H9 (cell line): ENCODE results near the gene FXYD7. TPM values are rescaled to one million over a fixed set of nuclear protein-coding genes. Genes with fewer than 3 reads are reported as not detected.

ENCODE experiments used
- DNase-seq: peaks from one replicate; pipeline ENCODE4 v3.0.0-alpha.2; 2017
- H2AFZ ChIP-seq: one replicate; pipeline ENCODE4 v1.6.1; 2013; ENCODE audit warnings: mild to moderate bottlenecking, low read length, control low read depth, moderate library complexity
- H2AK5ac ChIP-seq: 2 replicates; pipeline ENCODE4 v1.6.1; 2013; ENCODE audit warnings: low read length, control low read depth, mixed read lengths; ENCODE audit not compliant: insufficient read length
- H2BK120ac ChIP-seq: one replicate; pipeline ENCODE4 v1.6.1; 2013; ENCODE audit warnings: low read depth, mild to moderate bottlenecking, low read length, control low read depth, inconsistent platforms; ENCODE audit not compliant: poor library complexity, severe bottlenecking
- H2BK12ac ChIP-seq: 2 replicates; pipeline ENCODE4 v1.6.1; 2013; ENCODE audit warnings: low read length, control low read depth, mixed read lengths, low read depth; ENCODE audit not compliant: insufficient read length
- H2BK15ac ChIP-seq: 2 replicates; pipeline ENCODE4 v1.6.1; 2013; ENCODE audit warnings: low read depth, low read length, control low read depth
- H2BK20ac ChIP-seq: one replicate; pipeline ENCODE4 v1.6.1; 2013; ENCODE audit warnings: low read depth, mild to moderate bottlenecking, low read length, control low read depth, inconsistent platforms; ENCODE audit not compliant: poor library complexity, severe bottlenecking
- H2BK5ac ChIP-seq: 2 replicates; pipeline ENCODE4 v1.6.1; 2013; ENCODE audit warnings: low read length, control low read depth, mixed read lengths; ENCODE audit not compliant: insufficient read length
- H3K14ac ChIP-seq: 2 replicates; pipeline ENCODE4 v1.6.1; 2013; ENCODE audit warnings: low read length, control low read depth; ENCODE audit not compliant: insufficient read depth
- H3K18ac ChIP-seq: 2 replicates; pipeline ENCODE4 v1.6.1; 2013; ENCODE audit warnings: low read depth, mild to moderate bottlenecking, mixed read lengths, low read length, control low read depth; ENCODE audit not compliant: insufficient read length
- H3K23ac ChIP-seq: 2 replicates; pipeline ENCODE4 v1.6.1; 2013; ENCODE audit warnings: low read length, control low read depth, mixed read lengths, low read depth; ENCODE audit not compliant: insufficient read length
- H3K23me2 ChIP-seq: 2 replicates; pipeline ENCODE4 v1.6.1; 2013; ENCODE audit warnings: low read depth, mild to moderate bottlenecking, mixed read lengths, low read length, control low read depth; ENCODE audit not compliant: insufficient read length, poor library complexity, severe bottlenecking
- H3K27ac ChIP-seq: 2 replicates; pipeline ENCODE4 v1.5.1; 2013; ENCODE audit warnings: low read length, control low read depth, mixed read lengths, low read depth; ENCODE audit not compliant: insufficient read length
- H3K27me3 ChIP-seq: 2 replicates; pipeline ENCODE4 v1.6.1; 2013; ENCODE audit warnings: low read length, control low read depth, inconsistent platforms; ENCODE audit not compliant: insufficient read depth
- H3K4ac ChIP-seq: 2 replicates; pipeline ENCODE4 v1.6.1; 2013; ENCODE audit warnings: low read depth, mild to moderate bottlenecking, control low read depth, inconsistent platforms, low read length, moderate library complexity
- H3K4me1 ChIP-seq: 2 replicates; pipeline ENCODE4 v1.6.1; 2013; ENCODE audit warnings: low read length, control low read depth, inconsistent platforms; ENCODE audit not compliant: insufficient read depth
- H3K4me2 ChIP-seq: 2 replicates; pipeline ENCODE4 v1.6.1; 2013; ENCODE audit warnings: low read length, control low read depth, mixed read lengths; ENCODE audit not compliant: insufficient read length, insufficient read depth
- H3K56ac ChIP-seq: 2 replicates; pipeline ENCODE4 v1.6.1; 2013; ENCODE audit warnings: low read depth, mild to moderate bottlenecking, mixed read lengths, low read length, control low read depth; ENCODE audit not compliant: insufficient read length
- H3K79me1 ChIP-seq: 2 replicates; pipeline ENCODE4 v1.6.1; 2013; ENCODE audit warnings: low read depth, mild to moderate bottlenecking, moderate library complexity, low read length, control low read depth, inconsistent platforms; ENCODE audit not compliant: insufficient read depth, poor library complexity, severe bottlenecking
- H3K79me2 ChIP-seq: 2 replicates; pipeline ENCODE4 v1.6.1; 2013; ENCODE audit warnings: low read length, control low read depth, inconsistent platforms; ENCODE audit not compliant: insufficient read depth
- H3K9ac ChIP-seq: 2 replicates; pipeline ENCODE4 v1.6.1; 2013; ENCODE audit warnings: low read length, control low read depth, mixed read lengths; ENCODE audit not compliant: insufficient read length; ENCODE audit errors: extremely low read depth
- H3K9me3 ChIP-seq: one replicate; pipeline ENCODE4 v1.6.1; 2013; ENCODE audit warnings: low read depth, low read length, inconsistent platforms; ENCODE audit not compliant: control insufficient read depth
- H3T11ph ChIP-seq: one replicate; pipeline ENCODE4 v1.6.1; 2013; ENCODE audit warnings: mild to moderate bottlenecking, low read length, control low read depth, inconsistent platforms
- H4K20me1 ChIP-seq: one replicate; pipeline ENCODE4 v1.6.1; 2013; ENCODE audit not compliant: control insufficient read depth, insufficient read length, insufficient read depth
- H4K5ac ChIP-seq: 2 replicates; pipeline ENCODE4 v1.6.1; 2013; ENCODE audit warnings: low read depth, mild to moderate bottlenecking, mixed read lengths, low read length, control low read depth; ENCODE audit not compliant: insufficient read length
- H4K8ac ChIP-seq: replicated peaks from 2 replicates; pipeline ENCODE4 v1.6.1; 2013; ENCODE audit warnings: low read length, control low read depth, mixed read lengths, low read depth; ENCODE audit not compliant: insufficient read length
- H4K91ac ChIP-seq: 2 replicates; pipeline ENCODE4 v1.6.1; 2013; ENCODE audit warnings: low read depth, mild to moderate bottlenecking, moderate library complexity, mixed read lengths, low read length, control low read depth; ENCODE audit not compliant: insufficient read length
- H3K27ac Mint-ChIP-seq, 3 experiments: 2 replicates in 2 of 3; 3 replicates in 1 of 3; pipeline ENCODE4 v1.8.0; 2020 to 2021; ENCODE audit warnings: mixed read lengths in 3 of 3, mild to moderate bottlenecking in 1 of 3, moderate library complexity in 1 of 3
- H3K27me3 Mint-ChIP-seq: 2 replicates; pipeline ENCODE4 v1.8.0; 2021; ENCODE audit warnings: low read depth, mild to moderate bottlenecking, moderate library complexity, mixed read lengths
- H3K36me3 Mint-ChIP-seq, 3 experiments: 2 replicates in 2 of 3; 3 replicates in 1 of 3; pipeline ENCODE4 v1.8.0; 2020 to 2021; ENCODE audit warnings: low read depth in 3 of 3, mixed read lengths in 3 of 3; ENCODE audit not compliant: insufficient read depth in 1 of 3
- H3K4me1 Mint-ChIP-seq, 2 experiments: 2 replicates each; pipeline ENCODE4 v1.8.0; 2020; ENCODE audit warnings: mixed read lengths in 2 of 2
- H3K4me3 Mint-ChIP-seq, 2 experiments: 2 replicates in 1 of 2; 3 replicates in 1 of 2; pipeline ENCODE4 v1.8.0; 2020 to 2021; ENCODE audit warnings: mild to moderate bottlenecking in 2 of 2, mixed read lengths in 2 of 2, moderate library complexity in 1 of 2
- H3K9me3 Mint-ChIP-seq, 2 experiments: 2 replicates in 1 of 2; 3 replicates in 1 of 2; pipeline ENCODE4 v1.8.0; 2020; ENCODE audit warnings: mild to moderate bottlenecking in 2 of 2, mixed read lengths in 2 of 2, moderate library complexity in 1 of 2
- WGBS: extraction: QIAGEN DNeasy Blood & Tissue Kit; methylation state at CpG from one replicate; pipeline ENCODE4 v1.1.7; 2013; ENCODE audit warnings: missing lambda C conversion rate, low lambda C conversion rate, mixed read lengths; ENCODE audit not compliant: insufficient read length; ENCODE audit errors: extremely low coverage; 5-methylcytosine and 5-hydroxymethylcytosine counted together
- total RNA-seq: library from RNA; stranded (reverse); gene quantifications from 2 replicates; pipeline ENCODE4 v1.2.1, GENCODE V29; 2021
- TF ChIP-seq, protein P1 (sequence below): fragments of 200-600 bp; sonication (generic); conservative IDR thresholded peaks from 3 replicates; pipeline ENCODE4 v1.8.0; 2021; ENCODE audit warnings: antibody characterized with exemption, mild to moderate bottlenecking

FXYD7 gene
- total RNA-seq, 1 experiment from 2014 or later, result 9.0 TPM

DNA sequence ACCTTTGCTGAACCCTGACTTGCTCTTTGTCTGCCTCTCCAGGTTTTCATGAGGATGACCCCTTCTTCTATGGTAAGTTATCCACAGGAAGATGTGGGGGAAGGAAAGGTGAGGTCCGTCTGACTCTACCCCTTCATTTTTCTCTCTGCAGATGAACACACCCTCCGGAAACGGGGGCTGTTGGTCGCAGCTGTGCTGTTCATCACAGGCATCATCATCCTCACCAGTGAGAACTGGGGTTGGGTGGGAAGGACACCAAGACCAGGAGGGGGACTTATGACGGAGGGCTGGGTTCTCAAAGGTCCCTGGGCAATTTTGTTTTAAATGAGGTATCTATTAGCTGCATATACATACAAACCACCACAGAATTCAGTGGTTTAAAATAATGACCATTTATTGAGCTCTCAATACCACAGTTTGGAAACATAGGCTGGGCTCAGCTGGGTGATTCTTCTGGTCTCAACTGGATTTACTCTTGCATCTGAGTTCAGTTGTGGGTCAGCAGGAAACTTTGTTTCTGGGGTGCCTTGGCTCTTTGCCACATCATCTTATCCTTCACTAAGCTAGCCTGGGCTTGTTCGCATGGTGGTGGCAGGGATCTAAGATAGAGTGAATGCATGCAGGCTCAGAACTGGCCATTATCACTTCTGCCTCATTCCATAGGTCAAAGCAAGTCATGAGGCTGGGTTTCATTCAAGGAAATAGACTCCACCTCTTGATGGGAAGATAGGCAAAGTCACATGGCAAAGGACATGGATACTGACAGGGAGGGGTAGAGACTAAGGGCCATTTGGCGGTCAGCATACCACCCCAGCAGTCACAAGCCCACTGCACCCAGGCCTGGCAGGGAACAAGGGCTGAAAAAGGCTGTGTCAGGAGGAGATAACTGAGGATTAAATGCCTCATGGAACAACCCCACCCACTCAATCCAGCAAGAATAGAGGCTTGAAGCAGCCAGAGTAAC lies 23.3 kb downstream of the FXYD7 start:
- Histone ChIP-seq H3K14ac (no peak overlapping the region), H3K27ac (no peak overlapping the region), H2BK5ac (no peak overlapping the region), H3K56ac (no peak overlapping the region), H3K27me3 (no peaks in the 10 kb centered on the region), H2BK20ac (no peak overlapping the region), H2BK12ac (no peak overlapping the region), H3K23me2 (no peaks in the 10 kb centered on the region), H3K9ac (no peak overlapping the region), H3T11ph (no peak overlapping the region), H2AK5ac (no peak overlapping the region), H4K8ac (no peak overlapping the region), H3K23ac (no peak overlapping the region), H3K4ac (no peak overlapping the region), H2BK120ac (no peak overlapping the region), H4K91ac (no peak overlapping the region), H3K9me3 (peaks cover 7% of the 10 kb centered on the region), H3K4me1 (no peaks in the 10 kb centered on the region), H3K79me2 (no peaks in the 10 kb centered on the region), H2AFZ (no peak overlapping the region), H3K4me2 (no peak overlapping the region), H2BK15ac (no peak overlapping the region), H4K20me1 (peaks cover 3% of the 10 kb centered on the region), H4K5ac (no peak overlapping the region), H3K79me1 (no peaks in the 10 kb centered on the region), H3K18ac (no peak overlapping the region)
- Mint-ChIP-seq H3K27ac (no peak overlapping the region; a peak in 1 of 7 replicates), H3K4me1 (no peaks in the 10 kb centered on the region), H3K36me3 (peaks cover 67 to 82% (median 76%) of the 10 kb centered on the region in 3 experiments), H3K27me3 (no peaks in the 10 kb centered on the region), H3K4me3 (no peak overlapping the region), H3K9me3 (peaks cover 12 to 23% of the 10 kb centered on the region in 2 experiments)
- no CpG with 5 or more reads among the region's 7 CpGs for WGBS
- TF ChIP-seq, protein P1, sequence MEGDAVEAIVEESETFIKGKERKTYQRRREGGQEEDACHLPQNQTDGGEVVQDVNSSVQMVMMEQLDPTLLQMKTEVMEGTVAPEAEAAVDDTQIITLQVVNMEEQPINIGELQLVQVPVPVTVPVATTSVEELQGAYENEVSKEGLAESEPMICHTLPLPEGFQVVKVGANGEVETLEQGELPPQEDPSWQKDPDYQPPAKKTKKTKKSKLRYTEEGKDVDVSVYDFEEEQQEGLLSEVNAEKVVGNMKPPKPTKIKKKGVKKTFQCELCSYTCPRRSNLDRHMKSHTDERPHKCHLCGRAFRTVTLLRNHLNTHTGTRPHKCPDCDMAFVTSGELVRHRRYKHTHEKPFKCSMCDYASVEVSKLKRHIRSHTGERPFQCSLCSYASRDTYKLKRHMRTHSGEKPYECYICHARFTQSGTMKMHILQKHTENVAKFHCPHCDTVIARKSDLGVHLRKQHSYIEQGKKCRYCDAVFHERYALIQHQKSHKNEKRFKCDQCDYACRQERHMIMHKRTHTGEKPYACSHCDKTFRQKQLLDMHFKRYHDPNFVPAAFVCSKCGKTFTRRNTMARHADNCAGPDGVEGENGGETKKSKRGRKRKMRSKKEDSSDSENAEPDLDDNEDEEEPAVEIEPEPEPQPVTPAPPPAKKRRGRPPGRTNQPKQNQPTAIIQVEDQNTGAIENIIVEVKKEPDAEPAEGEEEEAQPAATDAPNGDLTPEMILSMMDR, result no peak
- DNase-seq, result peak; percentile 7
